ENCODE measurements around the gene MDM4.

The MDM4 gene

GRCh38 chr1:204494281-204495077 is 21.7 kb upstream of the MDM4 start, which contains the start of gene PIK3C2B:
Gene PIK3C2B, minus strand, starts transcription at chr1:204494805. Its CDS starts 25,003 bp downstream, at chr1:204469802.
- H3F3A ChIP-seq (ENCODE audit: insufficient read depth, low read length): peaks cover 27% of the 10 kb centered on the region
- H3K9ac ChIP-seq (ENCODE audit: low read length): peak within 1 kb of the TSS; percentile 84
- peaks cover 26% of the 10 kb centered on the region for H3K79me2 ChIP-seq (ENCODE audit: low read length)
- TF ChIP-seq EZH2 (optimal IDR thresholded peaks at IDR 0.05; ENCODE audit: low read depth, low read length): no peak
- TF ChIP-seq, protein P1, sequence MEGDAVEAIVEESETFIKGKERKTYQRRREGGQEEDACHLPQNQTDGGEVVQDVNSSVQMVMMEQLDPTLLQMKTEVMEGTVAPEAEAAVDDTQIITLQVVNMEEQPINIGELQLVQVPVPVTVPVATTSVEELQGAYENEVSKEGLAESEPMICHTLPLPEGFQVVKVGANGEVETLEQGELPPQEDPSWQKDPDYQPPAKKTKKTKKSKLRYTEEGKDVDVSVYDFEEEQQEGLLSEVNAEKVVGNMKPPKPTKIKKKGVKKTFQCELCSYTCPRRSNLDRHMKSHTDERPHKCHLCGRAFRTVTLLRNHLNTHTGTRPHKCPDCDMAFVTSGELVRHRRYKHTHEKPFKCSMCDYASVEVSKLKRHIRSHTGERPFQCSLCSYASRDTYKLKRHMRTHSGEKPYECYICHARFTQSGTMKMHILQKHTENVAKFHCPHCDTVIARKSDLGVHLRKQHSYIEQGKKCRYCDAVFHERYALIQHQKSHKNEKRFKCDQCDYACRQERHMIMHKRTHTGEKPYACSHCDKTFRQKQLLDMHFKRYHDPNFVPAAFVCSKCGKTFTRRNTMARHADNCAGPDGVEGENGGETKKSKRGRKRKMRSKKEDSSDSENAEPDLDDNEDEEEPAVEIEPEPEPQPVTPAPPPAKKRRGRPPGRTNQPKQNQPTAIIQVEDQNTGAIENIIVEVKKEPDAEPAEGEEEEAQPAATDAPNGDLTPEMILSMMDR (IDR thresholded peaks at IDR 0.05; ENCODE audit: low read length): peak; percentile 49
- H3K9me3 ChIP-seq (replicated peaks; ENCODE audit: insufficient read depth, low read length): no peaks in the 10 kb centered on the region
- no peaks in the 10 kb centered on the region for H3K36me3 ChIP-seq (replicated peaks; ENCODE audit: insufficient read depth, low read length)
- H2AFZ ChIP-seq (ENCODE audit: low read length): peak within 1 kb of the TSS; percentile 93
- H3K27me3 ChIP-seq (replicated peaks; ENCODE audit: insufficient read depth, low read length): no peaks in the 10 kb centered on the region
- H3K4me3 ChIP-seq (ENCODE audit: low read length): peak within 1 kb of the TSS; percentile 78
- no peaks in the 10 kb centered on the region for H4K20me1 ChIP-seq (ENCODE audit: insufficient read depth, low read length)
- H3K4me1 ChIP-seq (ENCODE audit: low read length): peaks cover 15% of the 10 kb centered on the region
- peak within 1 kb of the TSS; percentile 83 for H3K27ac ChIP-seq (ENCODE audit: low read length)
- peak; percentile 95 for DNase-seq
- H3K9me2 ChIP-seq (replicated peaks; ENCODE audit: insufficient read depth, low read length): no peaks in the 10 kb centered on the region
- peak within 1 kb of the TSS; percentile 90 for H3K4me2 ChIP-seq (ENCODE audit: low read depth, low read length)

DNA sequence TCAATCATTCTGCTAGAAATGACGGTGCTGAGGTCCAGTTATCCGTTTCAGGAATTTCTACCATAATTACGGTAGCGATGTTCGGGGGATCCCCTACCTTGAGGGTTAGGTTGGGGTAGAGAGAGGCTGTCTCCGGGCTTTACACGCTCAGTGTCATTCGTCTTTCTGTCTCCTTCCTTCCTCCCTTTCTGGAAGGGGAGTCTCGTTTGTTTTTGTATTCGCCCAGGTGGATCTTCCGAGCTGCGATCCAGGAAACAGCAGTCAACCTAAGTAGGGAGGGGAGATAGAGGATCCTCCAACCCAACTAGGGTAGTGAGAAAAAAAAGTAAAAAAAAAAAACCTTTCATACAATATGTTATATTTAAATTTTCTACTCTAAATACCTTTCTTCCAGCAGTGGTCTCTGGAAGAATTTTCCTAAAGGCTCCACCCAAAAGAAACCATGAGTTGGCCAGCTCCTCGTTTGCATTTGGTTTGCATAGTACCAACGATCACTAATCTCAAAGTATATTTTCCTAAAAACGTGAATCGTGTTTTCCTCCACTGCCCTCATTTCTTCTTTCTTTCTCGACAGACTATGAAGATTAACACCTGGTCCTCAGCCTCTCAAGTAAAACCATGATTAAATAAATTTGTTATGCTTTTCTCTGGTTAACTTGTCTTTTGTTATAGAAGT is 21.0 kb upstream of the MDM4 start:
- peaks cover 27% of the 10 kb centered on the region for H3F3A ChIP-seq (ENCODE audit: insufficient read depth, low read length)
- no peaks in the 10 kb centered on the region for H3K27me3 ChIP-seq (replicated peaks; ENCODE audit: insufficient read depth, low read length)
- peak overlapping the region; percentile 90 for H3K4me2 ChIP-seq (ENCODE audit: low read depth, low read length)
- peak overlapping the region; percentile 83; the same call in 1 of the 2 replicates for H3K27ac ChIP-seq (ENCODE audit: low read length)
- peak overlapping the region; percentile 90 for H2AFZ ChIP-seq (ENCODE audit: low read length)
- H3K4me3 ChIP-seq (ENCODE audit: low read length): peak overlapping the region; percentile 78
- H3K9ac ChIP-seq (ENCODE audit: low read length): peak overlapping the region; percentile 84; the same call in 1 of the 2 replicates
- TF ChIP-seq, protein P1 (IDR thresholded peaks at IDR 0.05; ENCODE audit: low read length): no peak
- no peak for TF ChIP-seq EZH2phosphoT487 (IDR thresholded peaks at IDR 0.05; ENCODE audit: low read length)
- no peak for TF ChIP-seq EZH2 (optimal IDR thresholded peaks at IDR 0.05; ENCODE audit: low read depth, low read length)
- peaks cover 26% of the 10 kb centered on the region for H3K79me2 ChIP-seq (ENCODE audit: low read length)
- peaks cover 15% of the 10 kb centered on the region for H3K4me1 ChIP-seq (ENCODE audit: low read length)
- H3K36me3 ChIP-seq (replicated peaks; ENCODE audit: insufficient read depth, low read length): no peaks in the 10 kb centered on the region
- H3K9me2 ChIP-seq (replicated peaks; ENCODE audit: insufficient read depth, low read length): no peaks in the 10 kb centered on the region
- no peaks in the 10 kb centered on the region for H3K9me3 ChIP-seq (replicated peaks; ENCODE audit: insufficient read depth, low read length)
- DNase-seq: peak; percentile 74
- H4K20me1 ChIP-seq (ENCODE audit: insufficient read depth, low read length): no peaks in the 10 kb centered on the region

DNA sequence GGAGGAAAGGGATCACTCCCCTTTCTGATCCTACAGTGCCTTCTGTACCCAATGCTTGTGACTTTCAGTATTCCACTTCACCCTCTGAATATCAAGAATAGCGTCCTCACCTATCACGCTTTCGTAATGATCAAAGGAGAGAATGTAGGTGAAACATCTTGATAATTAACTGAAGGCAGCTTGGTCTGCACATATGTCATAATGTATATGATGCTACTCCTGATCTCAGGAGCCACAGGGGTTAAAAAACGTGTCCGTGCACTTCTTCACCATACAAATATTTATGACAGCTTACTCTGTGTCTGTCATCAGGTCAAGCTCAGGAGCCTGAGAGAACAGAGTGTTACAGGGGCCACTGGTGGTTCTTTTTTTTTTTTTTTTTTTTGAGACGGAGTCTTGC is 20.4 kb upstream of the MDM4 start:
- no peaks in the 10 kb centered on the region for H3K36me3 ChIP-seq (replicated peaks; ENCODE audit: insufficient read depth, low read length)
- no peaks in the 10 kb centered on the region for H4K20me1 ChIP-seq (ENCODE audit: insufficient read depth, low read length)
- H3F3A ChIP-seq (ENCODE audit: insufficient read depth, low read length): peaks cover 27% of the 10 kb centered on the region
- DNase-seq: no peak
- no peaks in the 10 kb centered on the region for H3K27me3 ChIP-seq (replicated peaks; ENCODE audit: insufficient read depth, low read length)
- peaks cover 15% of the 10 kb centered on the region for H3K4me1 ChIP-seq (ENCODE audit: low read length)
- peak overlapping the region; percentile 78 for H3K4me3 ChIP-seq (ENCODE audit: low read length)
- H2AFZ ChIP-seq (ENCODE audit: low read length): peak overlapping the region; percentile 90
- H3K9me3 ChIP-seq (replicated peaks; ENCODE audit: insufficient read depth, low read length): no peaks in the 10 kb centered on the region
- peaks cover 26% of the 10 kb centered on the region for H3K79me2 ChIP-seq (ENCODE audit: low read length)
- TF ChIP-seq EZH2 (optimal IDR thresholded peaks at IDR 0.05; ENCODE audit: low read depth, low read length): no peak
- peak overlapping the region; percentile 84; the same call in 1 of the 2 replicates for H3K9ac ChIP-seq (ENCODE audit: low read length)
- H3K9me2 ChIP-seq (replicated peaks; ENCODE audit: insufficient read depth, low read length): no peaks in the 10 kb centered on the region
- peak overlapping the region; percentile 90 for H3K4me2 ChIP-seq (ENCODE audit: low read depth, low read length)
- H3K27ac ChIP-seq (ENCODE audit: low read length): peak overlapping the region; percentile 83; the same call in 1 of the 2 replicates
